Epithelial cell of proximal tubule (primary cell): ENCODE measurements around the gene CCK. TPM values are rescaled to one million over a fixed set of nuclear protein-coding genes. Genes with fewer than 3 reads are reported as not detected.

Experiments used
- DNase-seq: peaks from one replicate; pipeline ENCODE4 v3.0.0-alpha.2; 2011; ENCODE audit warnings: low read depth
- H3K4me3 ChIP-seq: 2 replicates; pipeline ENCODE4 v1.5.1; 2011; ENCODE audit warnings: low read depth, mild to moderate bottlenecking, low read length
- total RNA-seq: library from RNA; depleted of rRNA; stranded (reverse); fragments of >200 nt; gene quantifications from 2 replicates; pipeline ENCODE4 v1.2.3, GENCODE V29; 2015
- TF ChIP-seq, protein P1 (sequence below): conservative IDR thresholded peaks from 2 replicates; pipeline ENCODE4 v1.5.1; 2012; ENCODE audit warnings: low read depth, mild to moderate bottlenecking, low read length

CCK gene
- total RNA-seq, 1 donor from 2014 or later, result 0.63 TPM

DNA sequence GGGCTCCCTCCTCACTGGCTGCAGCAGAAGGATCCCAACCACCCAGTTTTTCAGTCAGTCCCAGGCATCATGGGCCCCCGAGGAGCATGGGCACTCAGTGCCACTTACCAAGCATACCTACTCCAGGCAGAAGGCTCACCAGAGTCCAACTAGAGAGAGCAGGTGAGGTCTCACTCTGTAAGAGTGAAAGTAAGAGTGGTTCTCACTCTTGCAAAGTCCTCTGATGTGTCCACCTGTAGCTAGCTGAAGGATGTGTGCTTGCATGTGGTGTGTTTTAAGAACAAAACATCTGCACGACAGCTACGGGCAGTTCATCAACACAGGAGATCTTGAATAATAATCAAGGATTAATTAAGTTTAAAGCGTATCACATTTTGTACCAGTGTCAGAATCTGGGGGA lies 49.7 kb downstream of the CCK start:
- DNase-seq, result no peak
- TF ChIP-seq, protein P1, sequence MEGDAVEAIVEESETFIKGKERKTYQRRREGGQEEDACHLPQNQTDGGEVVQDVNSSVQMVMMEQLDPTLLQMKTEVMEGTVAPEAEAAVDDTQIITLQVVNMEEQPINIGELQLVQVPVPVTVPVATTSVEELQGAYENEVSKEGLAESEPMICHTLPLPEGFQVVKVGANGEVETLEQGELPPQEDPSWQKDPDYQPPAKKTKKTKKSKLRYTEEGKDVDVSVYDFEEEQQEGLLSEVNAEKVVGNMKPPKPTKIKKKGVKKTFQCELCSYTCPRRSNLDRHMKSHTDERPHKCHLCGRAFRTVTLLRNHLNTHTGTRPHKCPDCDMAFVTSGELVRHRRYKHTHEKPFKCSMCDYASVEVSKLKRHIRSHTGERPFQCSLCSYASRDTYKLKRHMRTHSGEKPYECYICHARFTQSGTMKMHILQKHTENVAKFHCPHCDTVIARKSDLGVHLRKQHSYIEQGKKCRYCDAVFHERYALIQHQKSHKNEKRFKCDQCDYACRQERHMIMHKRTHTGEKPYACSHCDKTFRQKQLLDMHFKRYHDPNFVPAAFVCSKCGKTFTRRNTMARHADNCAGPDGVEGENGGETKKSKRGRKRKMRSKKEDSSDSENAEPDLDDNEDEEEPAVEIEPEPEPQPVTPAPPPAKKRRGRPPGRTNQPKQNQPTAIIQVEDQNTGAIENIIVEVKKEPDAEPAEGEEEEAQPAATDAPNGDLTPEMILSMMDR, result no peak
- H3K4me3 ChIP-seq, result no peak overlapping the region

DNA sequence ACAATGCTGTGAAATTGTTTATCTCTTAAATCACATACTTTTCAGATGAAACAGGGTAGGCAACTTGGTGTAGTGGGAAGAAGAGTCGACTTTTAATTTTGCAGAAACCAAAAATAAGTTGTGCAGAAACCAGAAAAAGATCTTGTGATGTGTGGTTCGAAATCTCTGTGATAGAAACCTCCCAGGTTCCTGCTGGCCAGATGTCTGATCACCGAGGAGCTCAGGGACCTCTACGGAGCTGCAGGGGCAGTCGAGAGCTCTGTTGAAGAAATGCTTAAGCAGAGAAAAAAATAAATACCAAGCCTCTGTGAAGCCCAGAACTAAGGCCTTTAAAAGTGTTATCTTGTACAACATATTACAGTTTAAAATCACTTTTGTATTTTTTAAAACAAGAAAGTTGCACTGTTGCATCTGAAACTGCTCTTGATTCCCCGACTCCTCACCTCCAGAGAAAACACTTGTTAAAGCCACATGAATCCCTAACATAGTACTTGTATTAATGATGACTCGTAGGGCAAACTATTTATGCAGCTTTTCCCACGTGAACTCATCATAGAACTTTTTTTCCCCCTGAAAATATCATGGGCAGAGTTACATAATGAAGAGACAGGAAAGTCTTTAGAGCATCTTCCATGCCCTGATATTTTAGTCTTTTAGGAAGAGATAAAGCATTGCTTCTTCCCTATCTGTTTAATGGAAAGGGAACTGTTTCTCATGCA lies 51.3 kb downstream of the CCK start:
- TF ChIP-seq, protein P1, result no peak
- no peak overlapping the region for H3K4me3 ChIP-seq
- no peak for DNase-seq

DNA sequence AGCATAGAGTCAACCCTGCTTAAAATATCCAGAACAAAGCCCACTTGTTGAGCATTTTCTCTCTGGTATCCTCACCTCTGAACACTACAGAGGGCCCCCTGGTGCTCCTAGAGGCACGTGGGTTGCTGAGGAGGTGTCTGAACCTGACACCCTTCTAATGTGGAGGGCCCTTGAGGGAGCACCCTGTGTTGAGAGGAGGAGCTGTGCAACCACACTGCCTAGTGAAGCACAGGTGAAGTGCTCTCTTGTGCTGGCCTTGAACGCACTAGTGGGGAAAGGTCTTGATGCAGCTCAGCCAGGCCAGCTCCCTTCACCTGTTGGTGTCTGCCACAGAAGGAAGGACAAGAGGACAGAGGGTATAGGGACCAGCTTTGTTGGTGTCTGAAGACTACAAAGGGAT lies 51.9 kb downstream of the CCK start:
- no peak overlapping the region for H3K4me3 ChIP-seq
- no peak for DNase-seq
- TF ChIP-seq, protein P1, result no peak

DNA sequence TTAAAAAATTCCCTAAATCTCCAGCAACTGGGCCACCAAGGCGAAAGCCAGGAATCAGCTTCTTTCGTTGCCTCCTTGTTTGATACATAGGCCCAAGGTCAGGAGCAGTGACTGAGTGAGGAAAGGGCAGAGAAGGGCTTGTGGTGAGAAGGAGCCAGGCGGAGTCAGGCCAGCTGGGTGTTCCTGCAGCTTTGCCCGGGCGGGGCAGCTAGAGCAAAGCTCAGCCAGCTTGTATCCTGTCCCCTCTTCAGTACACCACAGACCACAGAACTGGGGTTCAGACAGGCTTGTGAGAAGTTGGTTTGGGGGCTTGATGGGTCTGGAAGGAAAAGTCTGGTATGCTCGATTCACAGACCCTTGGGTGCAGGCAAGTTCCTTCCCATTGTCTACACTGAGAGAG lies 52.6 kb downstream of the CCK start:
- TF ChIP-seq, protein P1, result no peak
- no peak overlapping the region for H3K4me3 ChIP-seq
- DNase-seq, result no peak

DNA sequence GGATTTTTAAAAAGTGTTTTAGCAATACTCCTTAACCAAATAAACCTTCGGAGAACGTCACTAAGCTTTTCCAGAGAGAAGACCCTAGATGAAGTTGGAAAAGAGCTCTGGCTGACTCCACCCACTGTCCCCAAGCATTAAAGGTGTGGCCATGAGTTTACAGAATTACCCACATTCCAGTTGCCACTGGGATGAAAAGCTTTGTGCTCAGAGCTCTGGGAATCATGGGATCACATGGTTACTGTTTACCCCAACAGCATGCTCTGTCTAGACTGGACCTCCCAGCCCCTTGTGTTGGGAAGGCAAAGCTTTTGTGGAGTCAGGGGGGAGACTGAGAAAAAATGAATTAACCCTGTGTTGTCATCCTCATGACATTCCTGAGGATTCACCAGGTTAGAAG lies 55.3 kb downstream of the CCK start:
- TF ChIP-seq, protein P1, result no peak
- H3K4me3 ChIP-seq, result no peak overlapping the region
- DNase-seq, result no peak

DNA sequence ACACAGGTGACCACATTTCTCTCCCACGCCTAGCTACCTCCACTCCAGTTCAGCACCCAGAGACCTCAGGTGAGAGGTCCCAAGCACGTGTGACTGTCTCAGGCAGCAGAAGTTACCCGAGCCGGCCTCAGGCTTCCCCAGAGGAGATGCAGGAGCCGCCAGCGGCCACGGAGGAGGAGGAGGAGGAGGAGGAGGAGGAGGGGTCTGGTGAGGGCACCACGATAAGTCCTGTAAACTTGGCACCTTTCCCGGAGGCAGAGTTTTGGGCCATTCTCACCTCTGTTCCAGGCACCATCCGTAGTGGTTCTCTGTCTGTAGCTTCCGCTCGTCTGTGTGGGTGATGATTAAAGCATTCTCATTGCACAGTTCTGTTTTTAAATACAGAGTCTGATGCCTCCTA lies 56.1 kb downstream of the CCK start:
- H3K4me3 ChIP-seq, result no peak overlapping the region
- TF ChIP-seq, protein P1, result no peak
- no peak for DNase-seq

Other genes with a start within 250 kb of the CCK start
- 22.4 and 23.8 TPM in 2 replicates for gene TRAK1, start 174.8 kb downstream of the CCK start, total RNA-seq
- gene LYZL4, start 144.4 kb upstream of the CCK start, total RNA-seq, result not detected in 2 replicates
- 0.43 TPM in 1 of 2 replicates, not detected in the other for gene VIPR1, start 236.5 kb upstream of the CCK start, total RNA-seq